SU-DHL-6 (cell line): ENCODE measurements around the gene GPNMB.

Source experiments
- EZH2phosphoT487 ChIP-seq: fragments of 200-600 bp; sonication (generic), shearing (Covaris generic); conservative IDR thresholded peaks from 2 replicates; pipeline ENCODE4 v1.6.1; 2018; ENCODE audit warnings: mild to moderate bottlenecking, antibody characterized with exemption, low read length, moderate library complexity, mixed read lengths
- TF ChIP-seq, protein P1 (sequence below): fragments of 200-600 bp; sonication (generic); IDR thresholded peaks from one replicate; pipeline ENCODE4 v1.5.1; 2017; ENCODE audit warnings: antibody characterized with exemption, mild to moderate bottlenecking, low read length, moderate library complexity; ENCODE audit not compliant: insufficient read depth, poor library complexity, severe bottlenecking

DNA sequence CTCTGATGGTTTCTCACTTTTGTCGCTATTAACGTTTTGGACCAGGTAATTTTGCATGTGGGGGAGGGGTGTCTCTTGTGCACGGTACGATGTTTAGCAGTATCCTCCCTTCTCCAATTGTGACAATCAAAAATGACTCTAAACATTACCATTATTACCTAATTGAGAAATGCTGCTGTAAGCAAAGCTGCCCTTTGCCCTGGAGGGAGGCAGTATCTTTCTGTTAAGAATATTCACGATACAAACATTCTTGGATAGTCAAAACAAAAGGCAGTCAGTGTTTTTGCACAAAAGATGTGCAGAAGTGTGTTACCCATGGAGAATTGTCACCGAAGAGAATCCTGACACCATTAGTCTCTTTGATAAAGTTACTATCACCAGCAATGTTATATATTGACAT is 62.2 kb downstream of the GPNMB start:
- TF ChIP-seq, protein P1, sequence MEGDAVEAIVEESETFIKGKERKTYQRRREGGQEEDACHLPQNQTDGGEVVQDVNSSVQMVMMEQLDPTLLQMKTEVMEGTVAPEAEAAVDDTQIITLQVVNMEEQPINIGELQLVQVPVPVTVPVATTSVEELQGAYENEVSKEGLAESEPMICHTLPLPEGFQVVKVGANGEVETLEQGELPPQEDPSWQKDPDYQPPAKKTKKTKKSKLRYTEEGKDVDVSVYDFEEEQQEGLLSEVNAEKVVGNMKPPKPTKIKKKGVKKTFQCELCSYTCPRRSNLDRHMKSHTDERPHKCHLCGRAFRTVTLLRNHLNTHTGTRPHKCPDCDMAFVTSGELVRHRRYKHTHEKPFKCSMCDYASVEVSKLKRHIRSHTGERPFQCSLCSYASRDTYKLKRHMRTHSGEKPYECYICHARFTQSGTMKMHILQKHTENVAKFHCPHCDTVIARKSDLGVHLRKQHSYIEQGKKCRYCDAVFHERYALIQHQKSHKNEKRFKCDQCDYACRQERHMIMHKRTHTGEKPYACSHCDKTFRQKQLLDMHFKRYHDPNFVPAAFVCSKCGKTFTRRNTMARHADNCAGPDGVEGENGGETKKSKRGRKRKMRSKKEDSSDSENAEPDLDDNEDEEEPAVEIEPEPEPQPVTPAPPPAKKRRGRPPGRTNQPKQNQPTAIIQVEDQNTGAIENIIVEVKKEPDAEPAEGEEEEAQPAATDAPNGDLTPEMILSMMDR = no peak
- no peak for TF ChIP-seq EZH2phosphoT487
